MCF 10A (cell line): Measurements from ENCODE around the gene ULK4. TPM values are rescaled to one million over a fixed set of nuclear protein-coding genes. Genes with fewer than 3 reads are reported as not detected.

Experiments
- BruUV-seq: library from RNA; stranded (reverse); fragments of 400-500 nt; replicated peaks from 2 replicates; lab custom pipeline; 2021; lab: Mats Ljungman, UMichigan
- CTCF ChIA-PET: fragments of 300-600 bp; sonication (Branson Sonifier 250); formaldehyde crosslinking; extraction: SDS; loops from one replicate; lab custom pipeline; 2021; ENCODE audit warnings: antibody characterized with exemption, inconsistent platforms; lab: Yijun Ruan, JAX
- POLR2A ChIA-PET: fragments of 300-600, 350-650 bp; sonication (Branson Sonifier 250); formaldehyde crosslinking; extraction: SDS; loops from one replicate; lab custom pipeline; 2020; ENCODE audit warnings: antibody characterized with exemption, inconsistent platforms; lab: Yijun Ruan, JAX
- DNase-seq: peaks from one replicate; pipeline ENCODE4 v3.0.0-alpha.2; 2018; ENCODE audit not compliant: unreplicated experiment
- H3K27ac Mint-ChIP-seq: one replicate; pipeline ENCODE4 v1.8.0; 2022; ENCODE audit warnings: mild to moderate bottlenecking, low read depth, mixed read lengths; ENCODE audit not compliant: unreplicated experiment
- H3K27me3 Mint-ChIP-seq: one replicate; pipeline ENCODE4 v1.8.0; 2022; ENCODE audit warnings: mixed read lengths; ENCODE audit not compliant: insufficient read depth, unreplicated experiment
- H3K36me3 Mint-ChIP-seq: one replicate; pipeline ENCODE4 v1.8.0; 2022; ENCODE audit warnings: mild to moderate bottlenecking, moderate library complexity, mixed read lengths; ENCODE audit not compliant: insufficient read depth, unreplicated experiment
- H3K4me1 Mint-ChIP-seq: one replicate; pipeline ENCODE4 v1.8.0; 2022; ENCODE audit warnings: mixed read lengths; ENCODE audit not compliant: insufficient read depth, unreplicated experiment
- H3K4me3 Mint-ChIP-seq: one replicate; pipeline ENCODE4 v1.8.0; 2022; ENCODE audit warnings: mild to moderate bottlenecking, moderate library complexity, mixed read lengths; ENCODE audit not compliant: unreplicated experiment
- H3K9me3 Mint-ChIP-seq: one replicate; pipeline ENCODE4 v1.8.0; 2022; ENCODE audit warnings: mixed read lengths; ENCODE audit not compliant: unreplicated experiment
- CTCF ChIP-seq: fragments of 200-600 bp; IDR thresholded peaks from one replicate; pipeline ENCODE4 v1.8.0; 2022; ENCODE audit warnings: antibody characterized with exemption, mild to moderate bottlenecking; ENCODE audit not compliant: unreplicated experiment
- intact Hi-C: fragments of 100-400 bp; cut with micrococcal nuclease; formaldehyde crosslinking; loops from 2 replicates; pipeline ENCODE4 v1.14.1; 2022
- total RNA-seq: library from RNA; stranded (reverse); gene quantifications from 2 replicates; pipeline ENCODE4 v1.2.3, GENCODE V29; 2022

ULK4 gene
- total RNA-seq, 1 experiment from 2014 or later: 7.8 TPM

GRCh38 chr3:41963823-41964222 lies 1.9 kb upstream of the ULK4 start:
- H3K36me3 Mint-ChIP-seq: no peaks in the 10 kb centered on the region
- CTCF ChIA-PET: interaction anchor here (2.8 kb wide), 1 partner anchor 136 kb away, joined by 15 read pairs; no protein-coding TSS in a partner anchor
- H3K4me1 Mint-ChIP-seq: peaks cover 6% of the 10 kb centered on the region
- H3K9me3 Mint-ChIP-seq: no peaks in the 10 kb centered on the region
- H3K27me3 Mint-ChIP-seq: no peaks in the 10 kb centered on the region
- intact Hi-C loops: loop anchor here (2.0 kb wide), 1 partner anchor 49 kb away; no protein-coding TSS in a partner anchor
- BruUV-seq: no TSS peak
- TF ChIP-seq CTCF: no peak
- POLR2A ChIA-PET: interaction anchor here (0.7 kb wide), 1 partner anchor 15 kb away, joined by 3 read pairs; no protein-coding TSS in a partner anchor
- no peak for DNase-seq
- H3K4me3 Mint-ChIP-seq: no peak overlapping the region
- no peak overlapping the region for H3K27ac Mint-ChIP-seq

- H3K27ac Mint-ChIP-seq: peak overlapping the region; percentile 89
- peak; percentile 53 for DNase-seq
- CTCF ChIA-PET: interaction anchor here (0.6 to 2.8 kb wide), 3 partner anchors 20 to 138 kb away, joined by 3 to 15 read pairs (median 4); no protein-coding TSS in a partner anchor
- H3K9me3 Mint-ChIP-seq: no peaks in the 10 kb centered on the region
- BruUV-seq: TSS peak; percentile 46
- H3K27me3 Mint-ChIP-seq: no peaks in the 10 kb centered on the region
- H3K36me3 Mint-ChIP-seq: no peaks in the 10 kb centered on the region
- H3K4me1 Mint-ChIP-seq: peaks cover 6% of the 10 kb centered on the region
- intact Hi-C loops: loop anchor here (1.0 kb wide), 1 partner anchor 138 kb away; no protein-coding TSS in a partner anchor
- TF ChIP-seq CTCF: no peak
- POLR2A ChIA-PET: interaction anchor here (0.6 to 2.0 kb wide), 17 partner anchors 10 to 1435 kb away, joined by 3 to 15 read pairs (median 4); partner anchors contain the start of genes TRAK1 and ZNF621
- H3K4me3 Mint-ChIP-seq: peak overlapping the region; percentile 81
Measured at GRCh38 chr3:41960826-41961750, 815 bp downstream of the ULK4 start.

- no peak overlapping the region for H3K4me3 Mint-ChIP-seq
- POLR2A ChIA-PET: no interaction called here
- TF ChIP-seq CTCF: no peak
- peaks cover 6% of the 10 kb centered on the region for H3K4me1 Mint-ChIP-seq
- no peaks in the 10 kb centered on the region for H3K9me3 Mint-ChIP-seq
- CTCF ChIA-PET: no interaction called here
- no peaks in the 10 kb centered on the region for H3K27me3 Mint-ChIP-seq
- H3K27ac Mint-ChIP-seq: no peak overlapping the region
- intact Hi-C loops: no loop called here
- H3K36me3 Mint-ChIP-seq: no peaks in the 10 kb centered on the region
- BruUV-seq: no TSS peak
- no peak for DNase-seq
Measured at GRCh38 chr3:41956574-41956973, 5.3 kb downstream of the ULK4 start.

- POLR2A ChIA-PET: no interaction called here
Measured at GRCh38 chr3:41955192-41955591, 6.7 kb downstream of the ULK4 start.

More at GRCh38 chr3:41955192-41955591, 6.7 kb downstream of the ULK4 start:
- H3K27ac Mint-ChIP-seq: no peak overlapping the region
- intact Hi-C loops: no loop called here
- BruUV-seq: no TSS peak
- TF ChIP-seq CTCF: no peak
- H3K27me3 Mint-ChIP-seq: no peaks in the 10 kb centered on the region
- H3K36me3 Mint-ChIP-seq: no peaks in the 10 kb centered on the region
- no peak for DNase-seq
- no peaks in the 10 kb centered on the region for H3K9me3 Mint-ChIP-seq
- H3K4me3 Mint-ChIP-seq: no peak overlapping the region
- CTCF ChIA-PET: no interaction called here
- H3K4me1 Mint-ChIP-seq: no peaks in the 10 kb centered on the region
